GM18526 (cell line): Measurements from ENCODE around the gene ARHGEF9.
A peak's percentile ranks its signal among the peaks of the same experiment; 100 is the strongest.

Experiments
- POLR2A ChIP-seq: IDR thresholded peaks from 3 replicates; pipeline ENCODE4 v1.6.1; 2011; ENCODE audit not compliant: insufficient read length; ENCODE audit errors: extremely low read depth

Gene ARHGEF9

DNA sequence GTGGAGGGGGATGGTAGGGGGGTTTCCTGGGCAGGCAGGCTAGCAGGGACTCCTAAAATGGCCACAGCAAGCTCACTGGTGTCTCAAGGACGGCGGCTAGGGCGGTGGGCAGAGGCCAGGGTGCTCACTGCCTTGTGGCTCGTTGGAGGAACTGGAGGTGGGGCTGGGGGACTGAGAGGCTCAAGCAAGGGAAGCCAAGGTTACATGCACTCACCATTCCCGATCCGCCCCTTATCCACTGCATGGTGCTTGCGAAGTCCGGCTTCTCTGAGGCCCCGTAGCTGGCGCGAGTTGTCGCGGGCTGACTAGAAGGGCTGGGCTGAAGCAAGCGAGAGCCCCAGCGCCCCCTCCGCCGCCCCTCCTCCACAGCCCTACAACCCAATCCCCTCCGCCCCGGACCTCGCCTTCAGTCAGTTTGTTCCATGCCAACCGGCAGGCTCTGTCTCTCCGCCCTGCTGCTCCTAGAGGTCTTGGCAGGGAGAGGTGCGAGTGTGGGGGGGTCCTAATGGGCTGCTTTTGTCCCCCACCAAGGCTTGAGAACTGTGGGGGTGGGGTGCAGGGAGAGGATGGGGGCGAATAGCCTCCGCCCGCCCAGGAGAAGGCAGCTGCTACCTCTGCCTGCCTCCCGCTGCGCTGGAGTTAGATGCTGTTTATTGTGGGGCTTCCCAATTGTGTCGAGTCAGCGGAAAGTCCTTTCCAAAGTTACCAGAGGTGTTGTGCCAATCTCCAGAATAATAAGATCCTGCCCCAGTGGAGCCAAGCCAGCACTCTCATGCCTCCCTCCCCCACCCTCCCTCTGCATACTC, at the start of gene ARHGEF9:
TSS of gene ARHGEF9 (minus strand) at position 313 of the 806 bp plus-strand sequence. CDS start at position 244, 69 bp downstream.
- no peak for TF ChIP-seq POLR2A

GRCh38 chrX:63818156-63818555, 33.1 kb upstream of the ARHGEF9 start:
- no peak for TF ChIP-seq POLR2A

- no peak for TF ChIP-seq POLR2A
Measured at GRCh38 chrX:63817696-63818095, 32.7 kb upstream of the ARHGEF9 start.

DNA sequence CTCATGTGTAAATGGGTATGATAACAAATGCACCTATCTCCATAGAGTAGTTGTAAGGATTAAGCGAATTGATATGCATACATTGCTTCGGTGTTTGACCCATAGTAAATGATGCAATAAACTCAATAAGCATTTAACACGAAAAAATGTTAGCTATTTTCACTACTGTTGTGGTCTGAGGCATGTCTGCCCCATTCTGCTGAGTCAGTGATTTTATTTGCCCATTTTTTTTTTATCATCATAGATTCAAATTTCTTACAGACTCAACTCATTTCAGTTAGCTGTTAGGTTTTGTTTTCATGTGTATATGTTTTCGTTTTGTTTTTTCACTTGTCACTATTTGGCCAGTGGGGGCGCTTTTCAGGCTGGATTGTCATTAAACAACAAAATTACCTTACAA, 27.8 kb upstream of the ARHGEF9 start:
- no peak for TF ChIP-seq POLR2A

- TF ChIP-seq POLR2A: no peak
Measured at GRCh38 chrX:63810746-63811145, 25.7 kb upstream of the ARHGEF9 start.

- TF ChIP-seq POLR2A: no peak
Measured at GRCh38 chrX:63809173-63809572, 24.2 kb upstream of the ARHGEF9 start.

DNA sequence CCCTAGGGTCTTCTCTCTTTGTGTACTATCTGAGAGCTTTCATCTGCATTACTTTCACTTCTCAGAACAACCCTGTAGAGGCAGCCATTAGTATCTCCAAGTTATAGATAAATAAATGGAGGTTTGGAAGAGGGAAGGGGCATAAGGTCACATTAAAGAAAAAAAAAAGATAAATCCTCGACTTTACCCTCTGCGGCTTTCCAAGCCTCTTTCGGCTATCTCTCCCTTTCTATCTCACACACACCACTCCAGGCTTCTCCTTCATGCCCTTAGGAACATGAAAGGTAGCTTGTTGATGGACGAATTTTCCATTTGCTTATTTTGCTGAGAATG, 660 bp upstream of the ARHGEF9 start:
- TF ChIP-seq POLR2A: no peak

GRCh38 chrX:63784346-63784901, 590 bp downstream of the ARHGEF9 start:
- TF ChIP-seq POLR2A: no peak

GRCh38 chrX:63782515-63782914, 2.5 kb downstream of the ARHGEF9 start:
- TF ChIP-seq POLR2A: no peak

DNA sequence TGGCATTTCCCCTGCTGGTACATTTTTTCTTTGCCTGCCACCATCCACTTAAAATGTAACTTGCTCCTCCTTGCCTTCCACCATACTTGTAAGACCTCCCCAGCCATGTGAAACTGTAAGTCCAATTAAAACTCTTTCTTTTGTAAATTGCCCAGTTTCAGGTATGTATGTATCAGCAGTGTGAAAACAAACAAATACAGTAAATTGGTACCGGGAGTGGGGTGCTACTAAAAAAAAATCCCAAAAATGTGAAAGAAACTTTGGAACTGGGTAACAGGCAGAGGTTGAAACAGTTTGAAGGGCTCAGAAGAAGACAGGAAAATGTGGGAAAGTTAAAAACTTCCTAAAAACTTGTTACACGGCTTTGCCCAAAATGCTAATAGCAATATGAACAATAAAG, 16.3 kb downstream of the ARHGEF9 start:
- TF ChIP-seq POLR2A: no peak

DNA sequence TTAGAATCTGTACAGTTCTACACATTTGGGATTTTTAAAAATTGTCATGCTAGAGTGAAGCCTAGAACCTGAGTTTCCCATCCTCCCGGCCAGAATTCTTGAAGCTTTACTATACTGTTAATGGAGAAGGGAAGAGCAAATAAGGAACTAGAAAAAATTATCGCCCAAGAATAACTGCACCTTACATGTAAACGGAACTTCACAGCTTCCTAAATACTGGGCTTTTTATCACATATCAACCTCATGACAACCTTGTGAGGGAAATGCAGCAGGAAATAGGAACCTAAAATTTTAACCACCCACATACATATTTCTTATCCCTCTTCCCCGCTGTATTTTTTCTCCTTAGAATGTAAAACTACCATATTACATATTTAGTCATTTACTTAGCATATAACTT, 19.3 kb downstream of the ARHGEF9 start:
- TF ChIP-seq POLR2A: no peak

- no peak for TF ChIP-seq POLR2A
Measured at GRCh38 chrX:63764946-63765345, 20.1 kb downstream of the ARHGEF9 start.

- no peak for TF ChIP-seq POLR2A
Measured at GRCh38 chrX:63761639-63762038, 23.4 kb downstream of the ARHGEF9 start.

DNA sequence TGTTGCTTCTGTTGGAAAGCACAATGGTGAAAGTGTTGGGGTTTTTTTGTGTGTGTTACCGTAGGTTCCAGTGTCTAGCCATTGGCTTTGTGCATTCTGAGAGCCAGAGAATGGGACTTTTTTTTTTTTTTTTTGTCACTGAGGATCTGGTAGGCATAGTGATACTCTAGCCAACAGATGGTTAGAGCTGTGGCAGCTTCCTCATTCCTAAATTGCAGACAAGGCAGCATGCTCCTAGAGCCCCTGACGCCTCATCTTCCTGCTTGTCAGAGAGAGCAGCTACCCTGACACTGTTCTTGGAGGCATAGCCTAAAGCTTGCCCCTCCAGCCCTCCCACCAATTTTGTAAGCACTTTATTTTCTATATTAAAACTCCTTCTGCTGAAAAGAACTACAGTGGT, 27.0 kb downstream of the ARHGEF9 start:
- TF ChIP-seq POLR2A: no peak

DNA sequence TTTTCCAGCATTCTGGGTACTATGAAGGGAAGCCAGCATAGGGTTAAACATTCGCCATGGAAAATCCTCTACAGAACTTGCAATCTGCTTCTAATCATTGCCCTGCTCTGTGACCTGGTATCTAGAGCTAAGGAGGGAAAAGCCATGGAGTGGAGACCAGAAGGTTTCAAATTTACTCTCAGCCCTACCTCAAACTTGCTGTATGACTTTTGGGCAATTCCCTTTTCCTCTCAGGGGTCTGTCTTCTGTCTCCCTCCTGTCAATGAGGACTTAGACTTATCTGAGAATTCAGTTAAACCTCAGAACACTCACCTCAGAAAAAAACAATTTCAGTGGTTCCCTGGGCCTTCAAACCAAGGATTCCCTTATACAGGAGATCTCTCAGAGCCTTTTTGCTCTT, 29.1 kb downstream of the ARHGEF9 start:
- no peak for TF ChIP-seq POLR2A

GRCh38 chrX:63754860-63755579, 30.0 kb downstream of the ARHGEF9 start:
- peak; percentile 80 for TF ChIP-seq POLR2A

DNA sequence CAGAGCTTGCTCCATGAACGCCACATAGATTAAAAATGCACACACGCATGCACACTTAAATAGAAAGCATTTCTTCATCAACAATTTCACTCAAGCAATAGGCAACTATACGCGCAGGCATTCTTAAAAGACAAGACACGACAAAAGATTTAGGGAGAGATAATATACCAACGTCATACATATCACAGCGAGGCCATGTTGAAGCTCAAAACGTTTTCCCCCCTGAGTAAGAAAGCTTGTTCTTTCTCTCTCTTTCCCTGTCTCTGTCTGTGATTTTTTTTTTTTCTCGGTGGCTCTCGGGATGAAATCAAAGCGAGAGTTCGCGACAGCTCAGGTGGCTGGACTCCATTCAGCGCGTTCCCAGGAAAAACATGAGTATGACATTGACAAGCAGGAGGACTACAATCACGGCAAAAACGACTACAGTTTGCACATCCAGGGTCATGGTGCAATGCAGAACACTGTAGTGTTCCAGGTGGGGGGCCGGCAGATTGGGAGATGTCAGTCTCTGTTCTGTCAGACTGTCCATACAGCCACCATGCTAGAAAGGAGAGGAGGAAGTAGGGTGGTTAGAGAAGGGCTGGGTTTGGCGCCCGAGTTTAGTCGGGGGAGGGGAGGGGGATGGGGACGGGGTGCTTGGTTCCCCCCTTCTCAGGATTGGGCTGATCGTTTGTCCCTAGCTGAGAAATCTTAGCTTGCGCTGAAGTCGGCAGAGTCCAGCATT, 30.7 kb downstream of the ARHGEF9 start:
- no peak for TF ChIP-seq POLR2A
